ENCODE results near the gene CD151. TPM values are rescaled to one million over a fixed set of nuclear protein-coding genes. Genes with fewer than 3 reads are reported as not detected.

CD151 gene
- total RNA-seq, 1 donor from 2014 or later, result 70.8 TPM

GRCh38 chr11:797296-798092 is 35.3 kb upstream of the CD151 start:
- peak; percentile 92 for DNase-seq

GRCh38 chr11:798093-798713 is 34.5 kb upstream of the CD151 start, which contains the start of gene SLC25A22:
Gene SLC25A22, minus strand, starts transcription at chr11:798281. Its CDS starts 3,275 bp downstream, at chr11:795006.
- DNase-seq, result peak; percentile 62

- DNase-seq, result no peak
Observed at GRCh38 chr11:799641-800316, 33.0 kb upstream of the CD151 start.

GRCh38 chr11:800473-800872 is 32.3 kb upstream of the CD151 start:
- DNase-seq, result no peak

GRCh38 chr11:801097-801780 is 31.5 kb upstream of the CD151 start:
- DNase-seq, result no peak

- no peak for DNase-seq
Observed at GRCh38 chr11:802018-802617, 30.6 kb upstream of the CD151 start.

- DNase-seq, result no peak
Observed at GRCh38 chr11:802693-803466, 29.9 kb upstream of the CD151 start.

GRCh38 chr11:803467-803742 is 29.3 kb upstream of the CD151 start:
- no peak for DNase-seq

- DNase-seq, result no peak
Observed at GRCh38 chr11:803770-804598, 28.8 kb upstream of the CD151 start.

- DNase-seq, result no peak
Observed at GRCh38 chr11:804599-804964, 28.2 kb upstream of the CD151 start.

- no peak for DNase-seq
Observed at GRCh38 chr11:808427-809286, 24.1 kb upstream of the CD151 start.

GRCh38 chr11:809287-810039 is 23.3 kb upstream of the CD151 start, which contains the start of gene RPLP2:
Gene RPLP2, plus strand, starts transcription at chr11:809967. Its CDS starts 268 bp downstream, at chr11:810235.
- peak; percentile 99 for DNase-seq

- DNase-seq, result no peak
Observed at GRCh38 chr11:810040-810567, 22.6 kb upstream of the CD151 start.

- DNase-seq, result no peak
Observed at GRCh38 chr11:811446-812245, 21.1 kb upstream of the CD151 start.

GRCh38 chr11:812390-812789 is 20.4 kb upstream of the CD151 start:
- no peak for DNase-seq

GRCh38 chr11:813072-813455 is 19.7 kb upstream of the CD151 start:
- DNase-seq, result no peak

- no peak for DNase-seq
Observed at GRCh38 chr11:813456-814096, 19.2 kb upstream of the CD151 start.

All from skin of body (tissue), 2 donors.